Endothelial cell of umbilical vein (primary cell): ENCODE data around the gene KCNIP1. TPM values are rescaled to one million over a fixed set of nuclear protein-coding genes. Genes with fewer than 3 reads are reported as not detected.

Source experiments
- BruUV-seq: library from RNA; stranded (reverse); fragments of 400-500 nt; replicated peaks from 2 replicates; lab custom pipeline; 2021; lab: Mats Ljungman, UMichigan
- CTCF ChIA-PET: fragments of 300-600, 350-600 bp; sonication (Branson Sonifier 250); formaldehyde crosslinking; loops from one replicate; lab custom pipeline; 2021; ENCODE audit warnings: antibody characterized with exemption, inconsistent platforms; lab: Charles Lee
- POLR2A ChIA-PET: fragments of 300-600, 350-600 bp; sonication (Branson Sonifier 250); formaldehyde crosslinking; loops from one replicate; lab custom pipeline; 2021; ENCODE audit warnings: antibody characterized with exemption, inconsistent platforms; lab: Charles Lee
- DNase-seq: peaks from one replicate; pipeline ENCODE4 v3.0.0-alpha.2; 2011; ENCODE audit warnings: low read depth, low spot score
- FAIRE-seq: peaks from 2 replicates; lab custom pipeline; 2011; peaks lifted over from hg19 to GRCh38; lab: Jason Lieb, UNC
- H2AFZ ChIP-seq: 2 replicates; pipeline ENCODE4 v1.6.0; 2012; ENCODE audit warnings: low read depth, low read length, control low read depth, inconsistent platforms
- H3K27ac ChIP-seq: 2 replicates; pipeline ENCODE4 v1.5.1; 2011; ENCODE audit warnings: low read depth, mild to moderate bottlenecking, control low read depth, low read length, moderate library complexity; ENCODE audit not compliant: insufficient read depth
- H3K27me3 ChIP-seq, 2 experiments: 2 replicates each; pipeline versions ENCODE4 v1.6.0 to v1.6.1; 2011; ENCODE audit warnings: low read length in 2 of 2, mixed read lengths in 1 of 2; ENCODE audit not compliant: control insufficient read depth in 2 of 2, insufficient read depth in 2 of 2
- H3K36me3 ChIP-seq, 2 experiments: 2 replicates in 1 of 2; 3 replicates in 1 of 2; pipeline ENCODE4 v1.5.1; 2011; ENCODE audit warnings: low read length in 2 of 2, mild to moderate bottlenecking in 1 of 2, moderate library complexity in 1 of 2; ENCODE audit not compliant: control insufficient read depth in 2 of 2, insufficient read depth in 2 of 2; ENCODE audit errors: extremely low read depth in 1 of 2
- H3K4me1 ChIP-seq: 3 replicates; pipeline ENCODE4 v1.5.1; 2011; ENCODE audit warnings: mild to moderate bottlenecking, low read length; ENCODE audit not compliant: control insufficient read depth, insufficient read depth; ENCODE audit errors: extremely low read depth
- H3K4me2 ChIP-seq: 2 replicates; pipeline ENCODE4 v1.6.1; 2011; ENCODE audit warnings: low read length, control low read depth, mixed read lengths; ENCODE audit not compliant: insufficient read depth
- H3K4me3 ChIP-seq, 3 experiments: fragments of 200-600 bp in 1 of 3; sonication (generic), shearing (Covaris generic) in 1 of 3; replicated peaks in 1 of 3; 2 replicates each; pipeline ENCODE4 v1.5.1; 2011 to 2016; ENCODE audit warnings: control low read depth in 3 of 3, low read length in 3 of 3, mild to moderate bottlenecking in 2 of 3, inconsistent platforms in 1 of 3, low read depth in 1 of 3, moderate library complexity in 1 of 3; ENCODE audit not compliant: insufficient read depth in 1 of 3
- H3K79me2 ChIP-seq: 2 replicates; pipeline ENCODE4 v1.6.0; 2012; ENCODE audit warnings: low read length, inconsistent platforms; ENCODE audit not compliant: control insufficient read depth, insufficient read depth
- H3K9ac ChIP-seq: replicated peaks from 2 replicates; pipeline ENCODE3; 2011; ENCODE audit warnings: low read length, control low read depth; ENCODE audit not compliant: insufficient read depth; ENCODE audit errors: extremely low read depth
- H3K9me1 ChIP-seq: replicated peaks from 3 replicates; pipeline ENCODE4 v1.6.0; 2011; ENCODE audit warnings: mild to moderate bottlenecking, low read length; ENCODE audit not compliant: control insufficient read depth, insufficient read depth; ENCODE audit errors: extremely low read depth
- H3K9me3 ChIP-seq: replicated peaks from 2 replicates; pipeline ENCODE4 v1.5.1; 2012; ENCODE audit warnings: low read length, inconsistent platforms; ENCODE audit not compliant: control insufficient read depth, insufficient read depth
- H4K20me1 ChIP-seq: replicated peaks from 2 replicates; pipeline ENCODE3; 2011; ENCODE audit warnings: mild to moderate bottlenecking, low read length; ENCODE audit not compliant: control insufficient read depth, insufficient read depth; ENCODE audit errors: extremely low read depth
- EZH2 ChIP-seq: IDR thresholded peaks from 2 replicates; pipeline ENCODE4 v1.6.1; 2012; ENCODE audit warnings: borderline replicate concordance, low read depth, mild to moderate bottlenecking, moderate library complexity, low read length, inconsistent platforms; ENCODE audit not compliant: severe bottlenecking
- FOS ChIP-seq: IDR thresholded peaks from 2 replicates; pipeline ENCODE4 v1.6.1; 2011; ENCODE audit warnings: mild to moderate bottlenecking, low read length, moderate library complexity, borderline replicate concordance; ENCODE audit not compliant: insufficient read depth
- GATA2 ChIP-seq: IDR thresholded peaks from 2 replicates; pipeline ENCODE4 v1.7.0; 2011; ENCODE audit warnings: low read depth, mild to moderate bottlenecking, moderate library complexity, mixed read lengths, low read length; ENCODE audit not compliant: insufficient read length, insufficient read depth
- JUN ChIP-seq: IDR thresholded peaks from 2 replicates; pipeline ENCODE4 v1.6.1; 2011; ENCODE audit warnings: borderline replicate concordance, low read depth; ENCODE audit not compliant: insufficient read length, insufficient read depth
- MYC ChIP-seq: IDR thresholded peaks from one replicate; pipeline ENCODE4 v1.6.1; 2011; ENCODE audit warnings: mild to moderate bottlenecking, low read depth, low read length
- POLR2A ChIP-seq: IDR thresholded peaks from 2 replicates; pipeline ENCODE4 v1.6.1; 2012; ENCODE audit warnings: low read depth, mild to moderate bottlenecking, control low read depth, low read length
- POLR2AphosphoS5 ChIP-seq: IDR thresholded peaks from 2 replicates; pipeline ENCODE4 v1.6.1; 2012; ENCODE audit warnings: low read depth, mild to moderate bottlenecking, control low read depth, low read length, moderate library complexity; ENCODE audit not compliant: insufficient read depth
- dilution Hi-C: fragments of 300-500 bp; cut with MboI; formaldehyde crosslinking; loops from one replicate; pipeline ENCODE4 v1.15.0; 2019; ENCODE audit warnings: low sequenced_read_pairs; ENCODE audit not compliant: extremely low pct_ligation_motif_present
- intact Hi-C: fragments of 100-400 bp; cut with micrococcal nuclease; formaldehyde crosslinking; loops from one replicate; pipeline ENCODE4 v1.10.0; 2022
- polyA plus RNA-seq, 4 experiments: library from polyadenylated mRNA; depleted of rRNA in 3 of 4; stranded (reverse) in 3 of 4; unstranded in 1 of 4; fragments of >200 nt; gene quantifications; 2 replicates each; pipeline versions ENCODE4 v1.2.1 to v1.2.3, GENCODE V29; 2011 to 2012; ENCODE audit warnings: missing spikeins in 1 of 4
- total RNA-seq: library from RNA; stranded (reverse); gene quantifications from 2 replicates; pipeline ENCODE4 v1.2.3, GENCODE V29; 2021
- TF ChIP-seq, protein P1 (sequence below): IDR thresholded peaks from 2 replicates; pipeline ENCODE4 v1.6.1; 2011; ENCODE audit not compliant: insufficient read depth, insufficient read length
- TF ChIP-seq, protein P2 (sequence below), 2 donors: IDR thresholded peaks; 1 replicate in 1 of 2; 2 replicates in 1 of 2; pipeline ENCODE4 v1.5.1; 2011; ENCODE audit warnings: low read length in 2 of 2, mild to moderate bottlenecking in 2 of 2, moderate library complexity in 2 of 2, control low read depth in 1 of 2, inconsistent platforms in 1 of 2, low read depth in 1 of 2; ENCODE audit not compliant: insufficient read depth in 1 of 2; ENCODE audit errors: extremely low read depth in 1 of 2

The KCNIP1 gene
- total and polyA plus RNA-seq, 2 donors (not counting 3 experiments of a cell fraction or from before 2014, with no cell fraction given): 0.15 TPM; not detected in 1

GRCh38 chr5:170640731-170641588 is 137.1 kb downstream of the KCNIP1 start:
- H3K4me3 ChIP-seq: no peak overlapping the region

More at GRCh38 chr5:170640731-170641588, 137.1 kb downstream of the KCNIP1 start:
- H2AFZ ChIP-seq: no peak overlapping the region
- no peaks in the 10 kb centered on the region for H3K9me3 ChIP-seq
- H3K4me2 ChIP-seq: no peak overlapping the region
- no peaks in the 10 kb centered on the region for H3K79me2 ChIP-seq
- no peaks in the 10 kb centered on the region for H3K9me1 ChIP-seq
- H3K27me3 ChIP-seq: peaks cover 2 to 5% of the 10 kb centered on the region in 2 experiments
- H3K36me3 ChIP-seq: no peaks in the 10 kb centered on the region
- H3K27ac ChIP-seq: no peak overlapping the region
- no peak for FAIRE-seq
- H3K4me1 ChIP-seq: peaks cover 9% of the 10 kb centered on the region
- dilution Hi-C loops: no loop called here
- BruUV-seq: no TSS peak
- ChIA-PET CTCF (interaction anchor here (2.8 to 5.2 kb wide), 2 partner anchors 150 to 151 kb away, joined by 17 to 112 read pairs; no protein-coding TSS in a partner anchor), POLR2A (no interaction called here)
- intact Hi-C loops: no loop called here
- TF ChIP-seq JUN: no peak
- TF ChIP-seq GATA2: no peak
- no peak for TF ChIP-seq MYC
- TF ChIP-seq FOS: no peak
- TF ChIP-seq POLR2A: no peak
- TF ChIP-seq EZH2: no peak
- TF ChIP-seq, protein P1, sequence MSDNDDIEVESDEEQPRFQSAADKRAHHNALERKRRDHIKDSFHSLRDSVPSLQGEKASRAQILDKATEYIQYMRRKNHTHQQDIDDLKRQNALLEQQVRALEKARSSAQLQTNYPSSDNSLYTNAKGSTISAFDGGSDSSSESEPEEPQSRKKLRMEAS: no peak
- TF ChIP-seq, protein P2, sequence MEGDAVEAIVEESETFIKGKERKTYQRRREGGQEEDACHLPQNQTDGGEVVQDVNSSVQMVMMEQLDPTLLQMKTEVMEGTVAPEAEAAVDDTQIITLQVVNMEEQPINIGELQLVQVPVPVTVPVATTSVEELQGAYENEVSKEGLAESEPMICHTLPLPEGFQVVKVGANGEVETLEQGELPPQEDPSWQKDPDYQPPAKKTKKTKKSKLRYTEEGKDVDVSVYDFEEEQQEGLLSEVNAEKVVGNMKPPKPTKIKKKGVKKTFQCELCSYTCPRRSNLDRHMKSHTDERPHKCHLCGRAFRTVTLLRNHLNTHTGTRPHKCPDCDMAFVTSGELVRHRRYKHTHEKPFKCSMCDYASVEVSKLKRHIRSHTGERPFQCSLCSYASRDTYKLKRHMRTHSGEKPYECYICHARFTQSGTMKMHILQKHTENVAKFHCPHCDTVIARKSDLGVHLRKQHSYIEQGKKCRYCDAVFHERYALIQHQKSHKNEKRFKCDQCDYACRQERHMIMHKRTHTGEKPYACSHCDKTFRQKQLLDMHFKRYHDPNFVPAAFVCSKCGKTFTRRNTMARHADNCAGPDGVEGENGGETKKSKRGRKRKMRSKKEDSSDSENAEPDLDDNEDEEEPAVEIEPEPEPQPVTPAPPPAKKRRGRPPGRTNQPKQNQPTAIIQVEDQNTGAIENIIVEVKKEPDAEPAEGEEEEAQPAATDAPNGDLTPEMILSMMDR (IDR thresholded peaks at IDR 0.05; ENCODE audit: extremely low read depth in 1 of 2, insufficient read depth in 1 of 2, low read depth in 1 of 2, low read length in 2 of 2): no peak
- TF ChIP-seq POLR2AphosphoS5: no peak
- H4K20me1 ChIP-seq: no peaks in the 10 kb centered on the region
- DNase-seq: no peak
- no peak overlapping the region for H3K9ac ChIP-seq
